ENCODE measurements around the gene PARN.

DNA sequence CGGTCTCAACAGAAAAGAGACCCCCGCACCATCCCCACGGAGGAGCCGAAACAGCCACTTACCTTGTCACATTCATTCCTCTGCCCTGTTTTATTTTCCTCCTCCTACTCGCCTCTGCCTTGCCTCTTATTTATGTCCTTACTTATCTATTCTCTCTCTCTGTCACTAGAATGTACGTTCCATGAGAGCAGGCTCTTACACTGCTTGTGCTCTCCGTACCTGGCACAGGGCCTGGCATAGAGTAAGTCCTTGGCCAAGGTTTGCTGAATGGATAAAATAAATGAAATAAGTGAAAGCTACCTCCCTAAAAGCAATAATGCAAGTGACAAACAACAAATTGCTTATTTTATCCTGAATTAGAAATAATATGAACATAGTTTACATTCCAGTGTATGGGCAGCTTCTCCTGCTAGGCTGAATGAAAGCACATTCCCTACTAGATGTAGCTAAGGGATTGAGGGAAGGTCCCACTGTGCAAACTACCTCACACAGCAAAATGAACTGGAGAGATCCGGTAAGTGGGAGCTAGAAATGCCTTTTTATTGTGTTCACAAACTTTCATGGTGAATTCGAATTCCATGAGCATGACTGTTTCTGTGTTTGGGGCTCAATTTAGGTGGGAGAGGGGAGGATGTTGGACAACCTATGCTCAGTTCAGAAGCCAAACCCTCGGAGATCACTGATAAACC, 173.1 kb downstream of the PARN start:
- TF ChIP-seq POLR2AphosphoS5 (IDR thresholded peaks at IDR 0.05; ENCODE audit: low read depth, low read length) = no peak
- no peak for TF ChIP-seq CTCF (IDR thresholded peaks at IDR 0.05)
